ENCODE data around the gene VPS26A. TPM values are rescaled to one million over a fixed set of nuclear protein-coding genes. Genes with fewer than 3 reads are reported as not detected.

VPS26A gene
- 10 to 100 TPM; 28.8 to 69.6 (median 35.0) TPM for total RNA-seq
- 10 to 100 TPM; 22.6 to 37.3 (median 27.9) TPM for polyA plus RNA-seq
- long read RNA-seq, donor 1, partial matches to known transcripts: 9 of 11 reads
- long read RNA-seq, donor 1, other reads (novel, unspliced or antisense): 0 of 11 reads
- long read RNA-seq, donor 2, transcript VPS26A-201 (9 exons, 2,697 nt): major isoform, 10 of 20 reads
- long read RNA-seq, donor 2, partial matches to known transcripts: 10 of 20 reads
- long read RNA-seq, donor 2, other reads (novel, unspliced or antisense): 0 of 20 reads
- long read RNA-seq, donor 3, transcript VPS26A-201 (9 exons, 2,697 nt): major isoform, 8 of 8 reads
- long read RNA-seq, donor 3, partial matches to known transcripts: 0 of 8 reads
- long read RNA-seq, donor 3, other reads (novel, unspliced or antisense): 0 of 8 reads
- long read RNA-seq, donor 4: 0 reads
- long read RNA-seq, donor 5, transcript VPS26A-201 (9 exons, 2,697 nt): major isoform, 9 of 30 reads
- long read RNA-seq, donor 5, partial matches to known transcripts: 21 of 30 reads
- long read RNA-seq, donor 5, other reads (novel, unspliced or antisense): 0 of 30 reads
- long read RNA-seq, donor 6, transcript VPS26A-201 (9 exons, 2,697 nt): major isoform, 37 of 66 reads
- long read RNA-seq, donor 6, partial matches to known transcripts: 29 of 66 reads
- long read RNA-seq, donor 6, other reads (novel, unspliced or antisense): 0 of 66 reads
- long read RNA-seq, donor 7, transcript VPS26A-201 (9 exons, 2,697 nt): major isoform, 14 of 22 reads
- long read RNA-seq, donor 7, partial matches to known transcripts: 8 of 22 reads
- long read RNA-seq, donor 7, other reads (novel, unspliced or antisense): 0 of 22 reads
- long read RNA-seq, donor 8, transcript VPS26A-201 (9 exons, 2,697 nt): major isoform, 16 of 21 reads
- long read RNA-seq, donor 8, partial matches to known transcripts: 5 of 21 reads
- long read RNA-seq, donor 8, other reads (novel, unspliced or antisense): 0 of 21 reads
- long read RNA-seq, donor 9, transcript VPS26A-201 (9 exons, 2,697 nt): major isoform, 9 of 22 reads
- long read RNA-seq, donor 9, partial matches to known transcripts: 13 of 22 reads
- long read RNA-seq, donor 9, other reads (novel, unspliced or antisense): 0 of 22 reads
- long read RNA-seq, donor 10, partial matches to known transcripts: 0 of 4 reads
- long read RNA-seq, donor 10, other reads (novel, unspliced or antisense): 0 of 4 reads

- H3K9me3 ChIP-seq: no peaks in the 10 kb centered on the region
- WGBS, 5 donors: 0 to 1% (median 0%) methylated on average over 42 to 82 of the region's 82 CpGs
- H3K27me3 ChIP-seq: no peaks in the 10 kb centered on the region
- peaks cover 9 to 49% (median 29%) of the 10 kb centered on the region in 4 donors for H3K4me1 ChIP-seq
- TF ChIP-seq POLR2AphosphoS5 (IDR thresholded peaks at IDR 0.05) (peak; percentile 97 to 99 (median 97)), EP300 (IDR thresholded peaks at IDR 0.05) (no peak), POLR2A (IDR thresholded peaks at IDR 0.05) (peak in 2 of 4 donors; percentile 86 to 92), CTCF (IDR thresholded peaks at IDR 0.05) (no peak)
- H3K27ac ChIP-seq: peak within 1 kb of the TSS; percentile 97 to 99 (median 98)
- no peaks in the 10 kb centered on the region for H3K36me3 ChIP-seq
- intact Hi-C loops (cut with DNase I; ENCODE audit: low total_unique reads): no loop called here
- peak; percentile 99 to 100 for DNase-seq
- peak within 1 kb of the TSS; percentile 85 to 95 (median 90) for H3K4me3 ChIP-seq
These were observed at the start of gene VPS26A for GRCh38 chr10:69123747-69124562. Gene VPS26A, plus strand, starts transcription at chr10:69124178. Its CDS starts 100 bp downstream, at chr10:69124278.

GRCh38 chr10:69074532-69074931 lies 49.4 kb upstream of the VPS26A start:
- no peaks in the 10 kb centered on the region for H3K36me3 ChIP-seq
- H3K27me3 ChIP-seq: no peaks in the 10 kb centered on the region
- peaks cover 0 to 7% (median 0%) of the 10 kb centered on the region in 4 donors for H3K4me1 ChIP-seq
- no peak overlapping the region for H3K27ac ChIP-seq
- 87 to 94% (median 91%) methylated on average over 4 of the region's 4 CpGs for WGBS, 5 donors
- H3K4me3 ChIP-seq: no peak overlapping the region
- no peak for TF ChIP-seq EP300 (IDR thresholded peaks at IDR 0.05)
- no peak for TF ChIP-seq CTCF (IDR thresholded peaks at IDR 0.05)
- TF ChIP-seq POLR2AphosphoS5 (IDR thresholded peaks at IDR 0.05): no peak
- TF ChIP-seq POLR2A (IDR thresholded peaks at IDR 0.05): no peak
- intact Hi-C loops (cut with DNase I; ENCODE audit: low total_unique reads): no loop called here
- no peaks in the 10 kb centered on the region for H3K9me3 ChIP-seq
- no peak for DNase-seq

GRCh38 chr10:69075431-69075830 lies 48.5 kb upstream of the VPS26A start:
- no peak for DNase-seq
- Histone ChIP-seq H3K27me3 (no peaks in the 10 kb centered on the region), H3K27ac (no peak overlapping the region), H3K36me3 (no peaks in the 10 kb centered on the region), H3K4me3 (no peak overlapping the region), H3K9me3 (no peaks in the 10 kb centered on the region), H3K4me1 (peaks cover 0 to 7% (median 0%) of the 10 kb centered on the region in 4 donors)
- TF ChIP-seq EP300 (IDR thresholded peaks at IDR 0.05) (no peak), POLR2A (IDR thresholded peaks at IDR 0.05) (no peak), CTCF (IDR thresholded peaks at IDR 0.05) (no peak), POLR2AphosphoS5 (IDR thresholded peaks at IDR 0.05) (no peak)
- intact Hi-C loops (cut with DNase I; ENCODE audit: low total_unique reads): no loop called here
- WGBS, 5 donors: 79 to 88% (median 83%) methylated on average over 4 of the region's 4 CpGs

All from stomach (tissue), 19 donors.